Left ventricle myocardium superior (tissue), 1 donor: ENCODE data around the gene IFT122. TPM values are rescaled to one million over a fixed set of nuclear protein-coding genes. Genes with fewer than 3 reads are reported as not detected.
"Not testable (repeated sequence)": the region's sequence is repeated elsewhere in the genome, so short reads cannot be mapped to it uniquely, and the experiment has no call there.

Source experiments
- ATAC-seq: fragments of 200-7000 bp; cut with Tn5 transposase; one replicate; pipeline ENCODE4 v1.9.1; 2020; ENCODE audit warnings: mild to moderate bottlenecking, moderate library complexity
- DNase-seq: peaks from one replicate; pipeline ENCODE4 v3.0.0-alpha.2; 2020
- intact Hi-C: fragments of 100-400 bp; cut with micrococcal nuclease; formaldehyde crosslinking; loops from one replicate; pipeline ENCODE4 v1.11.0; 2022
- long read RNA-seq: library from polyadenylated mRNA; unstranded; transcript quantifications from one replicate; pipeline ENCODE4 v2.0.0, GENCODE V29; 2021
- total RNA-seq: library from RNA; stranded (reverse); fragmentation: NEBNext Ultra II Directional; extraction: Animal tissue kit (Norgen Biotek cat#: 25700); gene quantifications from one replicate; pipeline ENCODE4 v1.2.1, GENCODE V29; 2021
- donor health status: DM: no; HTN: yes; CAD: no; lungs with severe emphysema.

Gene IFT122, protein sequence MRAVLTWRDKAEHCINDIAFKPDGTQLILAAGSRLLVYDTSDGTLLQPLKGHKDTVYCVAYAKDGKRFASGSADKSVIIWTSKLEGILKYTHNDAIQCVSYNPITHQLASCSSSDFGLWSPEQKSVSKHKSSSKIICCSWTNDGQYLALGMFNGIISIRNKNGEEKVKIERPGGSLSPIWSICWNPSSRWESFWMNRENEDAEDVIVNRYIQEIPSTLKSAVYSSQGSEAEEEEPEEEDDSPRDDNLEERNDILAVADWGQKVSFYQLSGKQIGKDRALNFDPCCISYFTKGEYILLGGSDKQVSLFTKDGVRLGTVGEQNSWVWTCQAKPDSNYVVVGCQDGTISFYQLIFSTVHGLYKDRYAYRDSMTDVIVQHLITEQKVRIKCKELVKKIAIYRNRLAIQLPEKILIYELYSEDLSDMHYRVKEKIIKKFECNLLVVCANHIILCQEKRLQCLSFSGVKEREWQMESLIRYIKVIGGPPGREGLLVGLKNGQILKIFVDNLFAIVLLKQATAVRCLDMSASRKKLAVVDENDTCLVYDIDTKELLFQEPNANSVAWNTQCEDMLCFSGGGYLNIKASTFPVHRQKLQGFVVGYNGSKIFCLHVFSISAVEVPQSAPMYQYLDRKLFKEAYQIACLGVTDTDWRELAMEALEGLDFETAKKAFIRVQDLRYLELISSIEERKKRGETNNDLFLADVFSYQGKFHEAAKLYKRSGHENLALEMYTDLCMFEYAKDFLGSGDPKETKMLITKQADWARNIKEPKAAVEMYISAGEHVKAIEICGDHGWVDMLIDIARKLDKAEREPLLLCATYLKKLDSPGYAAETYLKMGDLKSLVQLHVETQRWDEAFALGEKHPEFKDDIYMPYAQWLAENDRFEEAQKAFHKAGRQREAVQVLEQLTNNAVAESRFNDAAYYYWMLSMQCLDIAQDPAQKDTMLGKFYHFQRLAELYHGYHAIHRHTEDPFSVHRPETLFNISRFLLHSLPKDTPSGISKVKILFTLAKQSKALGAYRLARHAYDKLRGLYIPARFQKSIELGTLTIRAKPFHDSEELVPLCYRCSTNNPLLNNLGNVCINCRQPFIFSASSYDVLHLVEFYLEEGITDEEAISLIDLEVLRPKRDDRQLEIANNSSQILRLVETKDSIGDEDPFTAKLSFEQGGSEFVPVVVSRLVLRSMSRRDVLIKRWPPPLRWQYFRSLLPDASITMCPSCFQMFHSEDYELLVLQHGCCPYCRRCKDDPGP
- 16.8 TPM for total RNA-seq
- long read RNA-seq, transcript IFT122-202 (29 exons, 3,841 nt), result major isoform, 5 of 43 reads
- long read RNA-seq, partial matches to known transcripts, result 4 of 43 reads
- long read RNA-seq, other reads (novel, unspliced or antisense), result 28 of 43 reads

DNA sequence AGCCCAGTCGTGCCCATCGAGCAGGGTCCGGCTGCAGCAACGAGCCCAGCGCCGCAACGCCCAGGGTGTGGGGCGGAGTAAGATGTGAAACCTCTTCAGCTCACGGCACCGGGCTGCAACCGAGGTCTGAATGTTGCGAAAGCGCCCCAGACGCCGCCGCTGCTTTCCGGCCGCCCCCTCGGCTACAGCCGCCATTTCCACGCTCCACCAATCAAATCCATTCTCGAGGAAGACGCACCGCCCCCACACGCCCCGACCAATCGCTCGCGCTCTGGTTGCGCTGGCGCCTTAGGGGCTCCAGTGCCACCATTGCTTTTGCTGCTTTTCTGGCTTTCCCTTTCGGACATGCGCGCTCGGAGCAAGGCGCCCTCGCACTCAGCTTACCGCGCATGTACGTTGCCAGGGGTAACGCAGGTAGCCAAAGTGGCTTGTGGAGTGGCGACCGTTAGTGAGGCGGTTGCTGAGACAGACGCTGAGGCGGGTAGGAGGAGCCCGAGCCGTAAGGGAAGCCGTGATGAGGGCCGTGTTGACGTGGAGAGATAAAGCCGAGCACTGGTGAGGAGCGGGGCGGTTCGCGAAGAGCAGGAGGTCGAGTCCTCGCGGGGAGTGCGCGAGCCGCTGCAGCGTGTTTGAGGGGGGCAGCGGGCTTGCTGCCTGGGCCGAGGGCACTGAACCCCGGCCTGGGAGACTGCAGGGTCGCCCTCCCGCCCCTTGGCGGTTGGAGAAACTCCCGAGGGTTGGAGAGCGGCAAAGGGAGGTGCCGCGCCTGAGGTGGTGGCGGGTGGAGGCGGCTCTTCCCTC lies at the start of gene IFT122, which contains the start of gene MBD4:
Gene IFT122, plus strand, starts transcription at position 408 of the 801 bp plus-strand sequence. Its CDS starts 107 bp downstream, at position 515.
Gene MBD4, minus strand, starts transcription at position 132 of the 801 bp plus-strand sequence. Its CDS starts 115 bp downstream, at position 17.
- ATAC-seq, result peak; percentile 94
- intact Hi-C loops, result no loop called here
- DNase-seq, result peak; percentile 98

DNA sequence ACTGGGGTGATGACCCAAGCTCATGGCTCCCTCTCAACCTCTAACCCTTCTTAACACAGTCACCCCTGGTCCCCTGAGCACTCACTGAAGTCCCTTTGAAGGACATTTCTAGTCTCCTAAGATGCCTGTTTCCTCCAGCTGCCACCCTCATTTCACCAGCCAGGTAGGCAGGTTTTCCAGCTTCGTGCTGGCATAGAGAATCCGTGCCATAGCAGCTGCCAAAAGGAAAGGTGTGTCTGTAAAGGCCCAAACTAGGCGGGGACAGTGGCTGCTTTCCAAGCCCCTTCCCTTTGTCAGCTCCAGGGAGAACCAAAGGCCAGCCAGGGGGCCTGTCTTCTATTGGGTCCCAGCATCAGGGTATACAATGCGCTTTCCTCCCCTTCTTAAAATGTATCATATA lies 48.4 kb upstream of the IFT122 start:
- ATAC-seq, intact Hi-C loops, DNase-seq: not testable (repeated sequence)

DNA sequence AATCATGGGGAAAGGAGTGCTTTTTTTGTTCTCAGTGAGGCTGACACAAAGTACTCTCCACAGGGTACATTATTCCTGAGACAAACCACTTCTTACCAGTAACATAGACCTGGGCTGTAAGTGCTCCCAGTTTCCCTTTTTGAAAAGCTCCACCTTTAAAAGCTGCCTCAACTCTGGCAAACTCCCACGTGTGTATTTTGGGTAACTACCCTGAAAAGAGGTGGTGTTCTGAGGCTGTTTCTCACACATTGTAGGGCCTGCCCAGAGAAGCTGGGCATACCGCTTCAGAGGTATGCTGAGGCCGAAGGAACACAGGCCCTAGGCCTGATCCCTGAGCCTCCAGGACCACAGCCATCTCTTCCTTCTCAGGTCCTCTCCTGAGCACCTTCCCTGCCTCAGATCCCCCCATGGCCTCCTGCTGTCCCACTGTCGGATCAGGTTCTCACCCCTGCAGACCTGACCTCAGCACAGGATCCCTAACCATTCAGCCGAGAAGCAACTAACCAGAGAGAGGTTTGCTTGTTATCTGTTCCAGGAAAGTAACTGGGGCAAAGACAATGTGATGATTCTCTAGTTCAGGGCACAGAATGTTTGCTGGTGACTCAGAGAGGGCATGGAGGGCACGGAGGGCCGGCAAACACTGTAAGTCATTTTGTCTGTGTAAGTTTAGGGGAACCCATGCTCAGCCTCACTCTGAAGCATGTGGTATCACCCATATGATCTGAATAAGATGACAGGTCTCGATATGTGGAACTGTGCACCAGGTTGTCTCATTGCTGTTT lies 47.7 kb upstream of the IFT122 start:
- DNase-seq, intact Hi-C loops, ATAC-seq: not testable (repeated sequence)

DNA sequence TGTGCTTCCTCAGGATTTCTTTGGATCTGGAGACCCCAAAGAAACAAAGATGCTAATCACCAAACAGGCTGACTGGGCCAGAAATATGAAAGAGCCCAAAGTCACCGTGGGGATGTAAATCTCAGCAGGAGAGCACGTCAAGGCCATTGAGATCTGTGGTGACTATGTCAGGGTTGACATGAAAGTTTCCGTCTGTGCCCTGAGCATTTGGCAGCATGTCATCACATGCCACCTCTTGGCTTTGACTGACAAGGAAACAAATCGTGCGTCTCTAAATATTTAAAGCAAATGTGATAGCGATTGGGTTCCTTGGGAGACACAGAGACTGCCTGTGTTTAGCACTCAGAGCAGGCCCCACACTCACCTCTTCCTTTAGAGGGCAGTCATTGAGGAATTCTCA lies 46.8 kb upstream of the IFT122 start:
- DNase-seq, result no peak
- intact Hi-C loops, result no loop called here
- ATAC-seq, result no peak

DNA sequence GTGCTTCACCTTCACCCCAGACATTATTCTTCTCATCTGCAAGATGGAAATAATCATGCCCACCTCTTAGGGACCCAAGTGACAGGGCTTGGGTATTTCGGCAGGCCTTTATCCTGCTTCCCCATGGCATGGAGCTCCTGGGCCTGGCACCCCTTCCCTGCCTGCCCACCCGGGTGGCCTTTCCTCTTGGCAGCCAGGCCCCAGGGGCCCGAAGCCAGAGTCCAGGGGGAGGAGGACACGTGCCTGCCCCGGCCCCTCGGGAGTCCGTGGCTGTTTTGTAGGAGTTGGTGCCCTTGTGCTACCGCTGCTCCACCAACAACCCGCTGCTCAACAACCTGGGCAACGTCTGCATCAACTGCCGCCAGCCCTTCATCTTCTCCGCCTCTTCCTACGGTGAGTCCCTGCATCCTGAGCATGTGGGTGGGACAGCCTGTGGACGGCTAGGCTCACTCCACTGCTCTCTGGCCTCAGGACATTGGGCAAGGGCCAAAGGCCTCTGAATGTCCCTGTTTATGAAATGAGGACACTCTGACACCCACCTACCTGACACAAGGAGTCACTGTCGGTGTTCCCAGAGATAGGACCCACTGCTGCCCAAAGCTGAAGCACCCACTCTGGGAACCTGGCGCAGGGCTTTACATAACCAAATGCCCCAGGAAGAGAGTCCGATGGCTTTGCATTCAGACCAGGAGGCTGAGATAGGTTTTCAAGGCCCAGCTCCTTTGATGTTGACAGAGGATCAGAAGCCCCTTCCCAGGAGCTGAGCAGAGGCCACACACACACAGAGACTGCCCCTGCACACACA lies 46.1 kb upstream of the IFT122 start:
- intact Hi-C loops, DNase-seq, ATAC-seq: not testable (repeated sequence)

DNA sequence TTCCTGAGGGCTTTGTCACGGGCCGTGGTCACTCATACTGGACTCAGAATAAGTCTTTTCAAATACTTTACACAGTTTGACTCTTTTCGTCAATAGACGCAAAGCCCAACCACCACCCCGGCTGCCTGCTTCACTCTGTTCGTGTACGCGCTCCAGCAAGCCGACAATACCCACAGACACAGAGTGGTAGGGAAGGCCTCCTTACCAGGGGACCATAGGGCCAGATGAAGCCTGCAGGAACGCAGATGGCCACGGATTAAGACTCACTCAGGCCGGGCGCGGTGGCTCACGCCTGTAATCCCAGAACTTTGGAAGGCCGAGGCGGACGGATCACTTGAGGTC lies 41.2 kb upstream of the IFT122 start:
- intact Hi-C loops, result no loop called here
- ATAC-seq (peak; percentile 7), DNase-seq (no peak)

GRCh38 chr3:129399145-129399894 lies 40.7 kb upstream of the IFT122 start:
- ATAC-seq (peak; percentile 93), DNase-seq (peak; percentile 73)
- intact Hi-C loops, result no loop called here

GRCh38 chr3:129399895-129400357 lies 40.1 kb upstream of the IFT122 start:
- DNase-seq (no peak), ATAC-seq (peak; percentile 7)
- intact Hi-C loops, result no loop called here

GRCh38 chr3:129402210-129402609 lies 37.8 kb upstream of the IFT122 start:
- DNase-seq (no peak), ATAC-seq (no peak)
- intact Hi-C loops, result no loop called here

DNA sequence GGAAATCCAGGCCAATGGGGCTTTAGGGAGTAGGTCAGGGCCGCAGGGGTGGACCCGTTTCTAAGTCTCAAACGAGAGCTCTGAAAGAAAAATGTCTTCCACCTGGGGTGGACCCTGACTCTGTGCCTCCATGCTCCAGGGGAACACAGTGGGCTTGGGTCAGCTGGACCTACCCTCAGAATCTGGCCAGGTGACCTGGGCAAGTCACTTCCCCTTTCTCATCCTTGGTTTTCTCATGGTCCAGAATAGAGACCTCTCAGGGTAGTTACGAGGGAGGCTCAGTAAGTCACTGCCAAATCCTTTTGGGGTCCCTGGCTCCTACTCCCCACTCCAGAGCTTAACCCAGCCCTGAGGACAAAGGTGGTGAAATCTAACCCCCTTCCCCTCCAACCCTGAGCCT lies 37.4 kb upstream of the IFT122 start:
- intact Hi-C loops, result no loop called here
- ATAC-seq (no peak), DNase-seq (no peak)

DNA sequence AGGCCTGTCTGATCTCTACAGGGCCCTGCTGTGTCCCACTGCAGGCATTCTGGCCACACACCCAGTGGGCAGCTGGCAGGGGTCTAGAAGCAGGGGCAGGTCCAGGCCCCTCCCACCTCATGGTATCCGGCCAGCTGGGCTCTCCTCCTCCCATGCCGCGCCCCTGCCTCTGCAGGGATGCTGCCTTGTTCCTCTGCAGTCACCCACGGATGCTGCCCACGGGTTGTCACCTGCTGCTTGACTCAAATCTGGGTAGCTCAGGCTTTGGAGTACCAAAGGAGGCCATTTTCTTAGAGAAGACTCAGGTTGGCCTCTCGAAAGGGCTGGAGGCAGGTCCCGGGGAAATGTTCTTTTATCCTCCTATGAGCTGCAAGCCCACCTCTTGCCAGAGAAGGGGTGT lies 36.6 kb upstream of the IFT122 start:
- intact Hi-C loops, result no loop called here
- ATAC-seq (no peak), DNase-seq (no peak)

GRCh38 chr3:129404130-129404529 lies 35.9 kb upstream of the IFT122 start:
- intact Hi-C loops, result no loop called here
- ATAC-seq (no peak), DNase-seq (no peak)

DNA sequence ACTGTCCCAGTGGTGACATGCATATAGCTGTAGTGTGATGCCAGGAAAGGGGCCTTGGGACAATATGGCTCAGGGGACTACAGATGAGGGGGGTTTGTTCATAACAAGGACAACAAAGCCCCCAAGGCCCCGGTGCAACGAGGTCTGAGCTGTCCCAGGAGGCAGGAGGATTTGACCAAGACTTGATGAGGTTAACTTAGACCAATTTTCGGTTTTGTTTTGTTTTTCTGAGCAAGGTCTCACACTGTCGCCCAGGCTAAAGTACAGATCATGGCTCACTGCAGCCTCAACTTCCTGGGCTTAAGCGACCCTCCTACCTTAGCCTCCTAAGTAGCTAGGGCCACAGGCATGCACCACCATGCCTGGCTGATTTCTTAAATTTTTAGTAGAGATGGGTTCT lies 35.4 kb upstream of the IFT122 start:
- ATAC-seq (no peak), DNase-seq (no peak)
- intact Hi-C loops, result no loop called here

GRCh38 chr3:129409541-129409940 lies 30.5 kb upstream of the IFT122 start:
- ATAC-seq, result no peak
- intact Hi-C loops, result no loop called here
- no peak for DNase-seq

DNA sequence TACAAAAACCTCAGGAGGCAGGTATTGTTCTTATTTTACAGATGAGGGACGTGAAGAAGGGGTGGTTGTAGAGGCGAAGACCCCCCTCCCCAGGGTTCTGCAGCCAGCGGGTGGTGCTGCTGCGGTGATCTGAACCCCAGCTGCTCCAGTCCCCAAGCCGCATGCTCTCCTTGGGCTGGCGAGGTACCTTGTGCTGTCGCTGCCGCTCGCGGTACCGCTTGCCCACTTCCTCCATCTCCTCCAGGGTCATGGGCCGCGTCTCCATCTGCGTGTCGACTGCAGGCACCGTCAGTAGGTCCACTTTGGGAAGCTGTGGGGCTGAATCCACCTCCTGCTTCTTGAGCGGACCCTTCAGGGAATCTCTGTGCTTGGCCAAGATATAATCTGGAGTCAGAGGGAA lies 29.1 kb upstream of the IFT122 start:
- DNase-seq (no peak), ATAC-seq (no peak)
- intact Hi-C loops, result no loop called here

DNA sequence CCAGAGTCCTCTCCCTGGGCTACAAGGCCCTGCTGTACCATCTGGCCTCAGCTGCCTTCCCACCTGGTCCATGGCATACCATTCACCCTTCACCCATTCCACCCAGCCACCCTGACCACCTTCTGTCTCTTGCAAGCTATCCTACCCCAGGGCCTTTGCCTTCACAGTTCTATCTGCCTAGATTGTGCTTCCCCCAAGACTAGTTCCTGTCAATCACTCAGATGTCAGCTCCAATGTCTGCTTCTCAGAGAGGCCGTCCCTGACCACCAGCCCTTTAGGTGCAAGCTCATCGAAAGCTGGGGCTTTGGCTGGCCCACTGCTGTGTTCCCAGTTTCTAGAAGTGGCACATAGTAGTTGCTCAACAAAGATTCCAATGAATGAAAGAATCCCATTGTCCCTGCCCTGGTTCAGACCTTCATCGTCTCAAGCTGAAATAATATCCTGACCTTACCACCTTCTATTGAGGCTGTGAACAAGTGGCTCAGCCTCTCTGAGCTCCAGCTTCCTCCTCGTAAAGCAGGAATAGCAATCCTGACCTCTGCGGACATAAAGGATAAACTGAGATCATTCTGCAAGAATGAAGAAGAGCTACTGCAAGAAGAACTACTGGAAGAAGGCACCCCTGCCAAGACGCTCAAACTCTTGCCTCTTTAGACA lies 27.4 kb upstream of the IFT122 start:
- DNase-seq (no peak), ATAC-seq (no peak)
- intact Hi-C loops, result no loop called here
